NT2/D1 (cell line): ENCODE measurements around the gene LILRA1.

Experiments used
- YY1 ChIP-seq: IDR thresholded peaks from 2 replicates; pipeline ENCODE4 v1.6.1; 2011; ENCODE audit not compliant: insufficient read length, insufficient read depth
- ZNF274 ChIP-seq: IDR thresholded peaks from 2 replicates; pipeline ENCODE4 v1.6.1; 2011; ENCODE audit warnings: mild to moderate bottlenecking, low read depth, low read length

DNA sequence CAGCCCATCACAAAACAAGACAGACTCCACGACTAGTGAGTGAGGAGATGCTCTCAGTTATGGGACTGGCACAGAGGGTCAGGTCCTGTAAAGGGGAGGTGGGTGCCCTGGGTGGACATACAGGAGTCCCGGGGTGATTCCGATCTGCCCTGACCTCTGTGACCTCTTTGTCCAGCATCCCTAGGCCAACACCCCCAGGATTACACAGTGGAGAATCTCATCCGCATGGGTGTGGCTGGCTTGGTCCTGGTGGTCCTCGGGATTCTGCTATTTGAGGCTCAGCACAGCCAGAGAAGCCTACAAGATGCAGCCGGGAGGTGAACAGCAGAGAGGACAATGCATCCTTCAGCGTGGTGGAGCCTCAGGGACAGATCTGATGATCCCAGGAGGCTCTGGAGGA lies 6.4 kb upstream of the LILRA1 start:
- TF ChIP-seq ZNF274 (no peak), YY1 (no peak)
